ENCODE data around the gene PMCH. TPM values are rescaled to one million over a fixed set of nuclear protein-coding genes. Genes with fewer than 3 reads are reported as not detected.

PMCH gene
- total and polyA plus RNA-seq, 2 donors (not counting 3 experiments of a cell fraction or from before 2014, with no cell fraction given) = 0.19 to 1.1 TPM

DNA sequence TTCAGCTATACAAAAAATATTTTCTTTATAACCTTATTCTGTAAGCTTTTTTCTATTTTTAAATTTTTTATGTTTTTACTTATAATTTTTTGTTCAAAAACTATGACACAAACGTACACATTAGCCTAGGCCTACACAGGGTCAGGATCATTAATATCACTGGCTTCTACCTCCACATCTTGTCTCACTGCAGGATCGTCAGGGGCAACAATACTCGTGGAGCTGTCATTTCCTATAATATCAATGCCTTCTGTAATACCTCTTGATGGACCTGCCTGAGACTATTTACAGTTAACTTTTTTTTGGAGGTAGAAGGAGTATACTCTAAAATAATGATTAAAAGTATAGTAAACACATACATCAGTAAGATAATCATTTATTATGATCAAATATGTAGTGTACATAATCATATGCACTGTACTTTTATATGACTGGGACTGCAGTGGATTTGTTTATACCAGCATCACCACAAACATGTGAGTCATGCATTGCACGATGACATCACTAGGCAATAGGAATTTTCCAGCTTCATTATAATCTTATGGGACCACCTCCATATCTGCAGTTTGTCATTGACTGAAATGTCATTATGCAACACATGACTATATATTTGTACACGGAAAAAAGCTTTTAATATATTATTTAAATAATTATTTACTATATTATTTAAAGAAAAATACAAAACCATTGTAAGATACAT lies 18.5 kb upstream of the PMCH start:
- intact Hi-C loops (cut with micrococcal nuclease) = no loop called here
- DNase-seq (ENCODE audit: low read depth, low spot score) (peak; percentile 55), FAIRE-seq (peak; percentile 21)
- Histone ChIP-seq H4K20me1 (replicated peaks; ENCODE audit: control insufficient read depth, extremely low read depth, insufficient read depth, low read length) (no peaks in the 10 kb centered on the region), H3K9me3 (replicated peaks; ENCODE audit: control insufficient read depth, insufficient read depth, low read length) (no peaks in the 10 kb centered on the region), H3K4me2 (ENCODE audit: insufficient read depth, low read length) (no peak overlapping the region), H3K9ac (replicated peaks; ENCODE audit: extremely low read depth, insufficient read depth, low read length) (no peak overlapping the region), H2AFZ (ENCODE audit: low read depth, low read length) (no peak overlapping the region), H3K4me1 (ENCODE audit: control insufficient read depth, extremely low read depth, insufficient read depth, low read length) (no peaks in the 10 kb centered on the region), H3K27ac (ENCODE audit: insufficient read depth, low read depth, low read length) (no peak overlapping the region), H3K9me1 (replicated peaks; ENCODE audit: control insufficient read depth, extremely low read depth, insufficient read depth, low read length) (no peaks in the 10 kb centered on the region), H3K36me3 (ENCODE audit: control insufficient read depth in 2 of 2, extremely low read depth in 1 of 2, insufficient read depth in 2 of 2, low read length in 2 of 2) (no peaks in the 10 kb centered on the region), H3K79me2 (ENCODE audit: control insufficient read depth, insufficient read depth, low read length) (no peaks in the 10 kb centered on the region), H3K4me3 (replicated peaks in 1 of 3; ENCODE audit: insufficient read depth in 1 of 3, low read depth in 1 of 3, low read length in 3 of 3) (no peak overlapping the region), H3K27me3 (ENCODE audit: control insufficient read depth in 2 of 2, insufficient read depth in 2 of 2, low read length in 2 of 2) (no peaks in the 10 kb centered on the region)
- dilution Hi-C loops (cut with MboI; ENCODE audit: extremely low pct_ligation_motif_present, low sequenced_read_pairs) = no loop called here
- ChIA-PET CTCF (interaction anchor here (0.8 to 1.3 kb wide), 3 partner anchors 9 to 46 kb away, joined by 3 read pairs; no protein-coding TSS in a partner anchor), POLR2A (no interaction called here)
- BruUV-seq (replicated peaks) = no TSS peak
- TF ChIP-seq POLR2A (IDR thresholded peaks at IDR 0.05; ENCODE audit: low read depth, low read length) (no peak), MYC (IDR thresholded peaks at IDR 0.05; ENCODE audit: low read depth, low read length) (no peak), JUN (IDR thresholded peaks at IDR 0.05; ENCODE audit: borderline replicate concordance, insufficient read depth, insufficient read length, low read depth) (peak; percentile 66), POLR2AphosphoS5 (IDR thresholded peaks at IDR 0.05; ENCODE audit: insufficient read depth, low read depth, low read length) (no peak), GATA2 (IDR thresholded peaks at IDR 0.05; ENCODE audit: insufficient read depth, insufficient read length, low read depth, low read length) (no peak), FOS (IDR thresholded peaks at IDR 0.05; ENCODE audit: borderline replicate concordance, insufficient read depth, low read length) (peak; percentile 21), EZH2 (IDR thresholded peaks at IDR 0.05; ENCODE audit: borderline replicate concordance, low read depth, low read length, severe bottlenecking) (no peak)
- TF ChIP-seq, protein P1, sequence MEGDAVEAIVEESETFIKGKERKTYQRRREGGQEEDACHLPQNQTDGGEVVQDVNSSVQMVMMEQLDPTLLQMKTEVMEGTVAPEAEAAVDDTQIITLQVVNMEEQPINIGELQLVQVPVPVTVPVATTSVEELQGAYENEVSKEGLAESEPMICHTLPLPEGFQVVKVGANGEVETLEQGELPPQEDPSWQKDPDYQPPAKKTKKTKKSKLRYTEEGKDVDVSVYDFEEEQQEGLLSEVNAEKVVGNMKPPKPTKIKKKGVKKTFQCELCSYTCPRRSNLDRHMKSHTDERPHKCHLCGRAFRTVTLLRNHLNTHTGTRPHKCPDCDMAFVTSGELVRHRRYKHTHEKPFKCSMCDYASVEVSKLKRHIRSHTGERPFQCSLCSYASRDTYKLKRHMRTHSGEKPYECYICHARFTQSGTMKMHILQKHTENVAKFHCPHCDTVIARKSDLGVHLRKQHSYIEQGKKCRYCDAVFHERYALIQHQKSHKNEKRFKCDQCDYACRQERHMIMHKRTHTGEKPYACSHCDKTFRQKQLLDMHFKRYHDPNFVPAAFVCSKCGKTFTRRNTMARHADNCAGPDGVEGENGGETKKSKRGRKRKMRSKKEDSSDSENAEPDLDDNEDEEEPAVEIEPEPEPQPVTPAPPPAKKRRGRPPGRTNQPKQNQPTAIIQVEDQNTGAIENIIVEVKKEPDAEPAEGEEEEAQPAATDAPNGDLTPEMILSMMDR (IDR thresholded peaks at IDR 0.05; ENCODE audit: extremely low read depth in 1 of 2, insufficient read depth in 1 of 2, low read depth in 1 of 2, low read length in 2 of 2) = no peak
- TF ChIP-seq, protein P2, sequence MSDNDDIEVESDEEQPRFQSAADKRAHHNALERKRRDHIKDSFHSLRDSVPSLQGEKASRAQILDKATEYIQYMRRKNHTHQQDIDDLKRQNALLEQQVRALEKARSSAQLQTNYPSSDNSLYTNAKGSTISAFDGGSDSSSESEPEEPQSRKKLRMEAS (IDR thresholded peaks at IDR 0.05; ENCODE audit: insufficient read depth, insufficient read length) = no peak
